Lung (tissue), 12 donors: ENCODE results near the gene TMEM213. TPM values are rescaled to one million over a fixed set of nuclear protein-coding genes. Genes with fewer than 3 reads are reported as not detected.

ENCODE experiments used
- ATAC-seq: fragments of 200-7000 bp; cut with Tn5 transposase; one replicate; pipeline ENCODE4 v1.9.1; 2020; ENCODE audit warnings: moderate number of reproducible peaks; ENCODE audit not compliant: insufficient read depth, low FRiP score
- DNase-seq, 3 donors: peaks; one replicate each; pipeline ENCODE4 v3.0.0-alpha.2; 2013 to 2017
- H3K27ac ChIP-seq, 2 donors: one replicate each; pipeline ENCODE4 v1.5.1; 2013; ENCODE audit warnings: mild to moderate bottlenecking in 2 of 2, moderate library complexity in 2 of 2, control low read depth in 1 of 2, inconsistent platforms in 1 of 2, low read depth in 1 of 2, low read length in 1 of 2
- H3K27me3 ChIP-seq, 3 donors: one replicate each; pipeline ENCODE4 v1.5.1; 2013; ENCODE audit warnings: low read length in 2 of 3; ENCODE audit not compliant: control insufficient read depth in 3 of 3, insufficient read depth in 3 of 3
- H3K36me3 ChIP-seq, 4 donors: one replicate each; pipeline ENCODE4 v1.5.1; 2013; ENCODE audit warnings: low read length in 4 of 4, mild to moderate bottlenecking in 1 of 4, moderate library complexity in 1 of 4; ENCODE audit not compliant: control insufficient read depth in 4 of 4, insufficient read depth in 4 of 4
- H3K4me1 ChIP-seq, 5 donors: one replicate each; pipeline ENCODE4 v1.5.1; 2013; ENCODE audit warnings: low read length in 5 of 5, mild to moderate bottlenecking in 2 of 5, moderate library complexity in 1 of 5; ENCODE audit not compliant: control insufficient read depth in 5 of 5, insufficient read depth in 5 of 5
- H3K4me3 ChIP-seq: one replicate; pipeline ENCODE4 v1.5.1; 2013; ENCODE audit warnings: mild to moderate bottlenecking, control low read depth, moderate library complexity
- H3K9ac ChIP-seq, 2 donors: one replicate each; pipeline ENCODE4 v1.5.1; 2013; ENCODE audit warnings: low read length in 2 of 2, control low read depth in 1 of 2; ENCODE audit not compliant: insufficient read depth in 1 of 2
- H3K9me3 ChIP-seq, 4 donors: one replicate each; pipeline ENCODE4 v1.5.1; 2013; ENCODE audit warnings: low read length in 3 of 4, mild to moderate bottlenecking in 1 of 4, moderate library complexity in 1 of 4; ENCODE audit not compliant: control insufficient read depth in 4 of 4, insufficient read depth in 3 of 4
- WGBS, 2 donors: extraction: QIAGEN DNeasy Blood & Tissue Kit; methylation state at CpG; one replicate each; pipeline ENCODE4 v1.1.7; 2013; 5-methylcytosine and 5-hydroxymethylcytosine counted together
- polyA plus RNA-seq, 2 donors: library from polyadenylated mRNA; stranded (reverse); fragments of 200-250 nt; gene quantifications; one replicate each; pipeline ENCODE4 v1.2.1, GENCODE V29; 2013
- total RNA-seq, 2 donors: library from RNA; depleted of rRNA in 1 of 2; stranded (reverse); fragments of >200 nt in 1 of 2; gene quantifications; one replicate each; pipeline ENCODE4 v1.2.1, GENCODE V29; 2014 to 2021
- TF ChIP-seq, protein P1 (sequence below): IDR thresholded peaks from 2 replicates; pipeline ENCODE4 v1.5.1; 2012; ENCODE audit warnings: mild to moderate bottlenecking; ENCODE audit errors: control extremely low read depth, extremely low read depth
- donor health status: control.
- donor health status: control.
- donor health status: Bipolar disorder and iron deficiency.
- donor health status: healthy.
- donor health status: DM: yes; HTN: yes; CAD: no.

TMEM213 gene
- total and polyA plus RNA-seq, 4 donors: 0.29 to 2.0 (median 0.83) TPM; not detected in 1

DNA sequence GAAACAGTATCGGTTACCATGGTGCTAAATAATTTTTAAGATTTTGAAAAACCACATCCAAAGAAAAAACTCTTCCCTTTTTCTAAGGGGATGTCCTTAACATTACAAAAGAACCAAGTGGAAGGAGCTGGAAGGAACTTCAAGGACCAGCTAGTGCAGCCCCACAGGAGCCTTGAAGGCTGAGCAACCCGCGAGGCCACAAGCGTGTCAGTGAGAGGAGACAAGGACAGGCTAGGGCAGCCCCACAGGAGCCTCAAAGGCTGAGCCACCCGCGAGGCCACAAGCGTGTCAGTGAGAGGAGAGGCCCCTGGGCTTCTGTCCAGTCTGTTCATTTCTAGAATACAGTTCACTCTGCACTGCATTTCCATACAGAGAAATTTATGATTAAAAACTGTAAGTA lies 80.3 kb downstream of the TMEM213 start:
- 89 to 93% methylated on average over 7 of the region's 7 CpGs for WGBS, 2 donors
- Histone ChIP-seq H3K4me1 (peaks cover 0 to 5% (median 0%) of the 10 kb centered on the region in 5 donors), H3K9ac (no peak overlapping the region), H3K36me3 (peaks cover 2 to 6% (median 2%) of the 10 kb centered on the region in 4 donors), H3K9me3 (no peaks in the 10 kb centered on the region), H3K27me3 (no peaks in the 10 kb centered on the region), H3K4me3 (no peak overlapping the region), H3K27ac (no peak overlapping the region)
- TF ChIP-seq, protein P1, sequence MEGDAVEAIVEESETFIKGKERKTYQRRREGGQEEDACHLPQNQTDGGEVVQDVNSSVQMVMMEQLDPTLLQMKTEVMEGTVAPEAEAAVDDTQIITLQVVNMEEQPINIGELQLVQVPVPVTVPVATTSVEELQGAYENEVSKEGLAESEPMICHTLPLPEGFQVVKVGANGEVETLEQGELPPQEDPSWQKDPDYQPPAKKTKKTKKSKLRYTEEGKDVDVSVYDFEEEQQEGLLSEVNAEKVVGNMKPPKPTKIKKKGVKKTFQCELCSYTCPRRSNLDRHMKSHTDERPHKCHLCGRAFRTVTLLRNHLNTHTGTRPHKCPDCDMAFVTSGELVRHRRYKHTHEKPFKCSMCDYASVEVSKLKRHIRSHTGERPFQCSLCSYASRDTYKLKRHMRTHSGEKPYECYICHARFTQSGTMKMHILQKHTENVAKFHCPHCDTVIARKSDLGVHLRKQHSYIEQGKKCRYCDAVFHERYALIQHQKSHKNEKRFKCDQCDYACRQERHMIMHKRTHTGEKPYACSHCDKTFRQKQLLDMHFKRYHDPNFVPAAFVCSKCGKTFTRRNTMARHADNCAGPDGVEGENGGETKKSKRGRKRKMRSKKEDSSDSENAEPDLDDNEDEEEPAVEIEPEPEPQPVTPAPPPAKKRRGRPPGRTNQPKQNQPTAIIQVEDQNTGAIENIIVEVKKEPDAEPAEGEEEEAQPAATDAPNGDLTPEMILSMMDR: no peak
- DNase-seq (no peak), ATAC-seq (no peak)

DNA sequence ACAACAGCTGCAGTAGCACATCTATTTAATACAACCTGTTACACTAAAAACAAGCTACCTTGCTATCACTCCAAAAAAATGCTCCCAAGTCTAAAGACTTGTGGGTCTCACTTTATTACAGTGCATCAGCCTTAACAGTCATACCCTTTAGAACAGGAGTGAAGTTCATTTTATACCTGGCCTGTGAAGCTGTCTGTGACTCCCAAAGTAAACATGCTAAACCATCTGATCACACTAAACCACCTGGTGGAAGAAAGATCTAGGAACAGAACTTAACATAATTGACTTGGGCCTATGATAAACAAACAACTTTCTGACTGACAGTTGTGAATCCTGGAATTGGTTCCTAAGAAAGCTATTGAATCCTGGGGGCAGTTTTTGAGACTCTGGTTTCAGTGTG lies 81.1 kb downstream of the TMEM213 start:
- ATAC-seq: no peak

DNA sequence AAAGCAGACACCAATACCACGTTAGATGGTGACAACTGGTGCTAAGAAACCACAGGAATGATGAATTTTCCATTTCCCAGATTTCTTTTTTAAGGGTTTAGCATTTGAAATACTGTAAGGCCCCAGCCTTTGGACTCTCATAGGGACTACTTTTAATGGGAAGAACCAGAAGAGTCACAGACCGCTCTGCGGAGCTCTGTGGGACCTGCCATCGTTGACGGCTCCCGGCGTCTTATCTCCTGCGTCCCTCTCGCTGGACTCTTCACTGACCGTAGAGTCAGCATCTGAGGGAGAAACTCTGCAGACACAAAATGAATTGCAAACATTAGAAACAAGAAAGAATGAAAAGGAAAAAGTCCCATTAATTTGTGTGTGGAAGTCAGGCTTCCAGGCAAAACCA lies 81.6 kb downstream of the TMEM213 start:
- H3K4me3 ChIP-seq: no peak overlapping the region
- H3K9ac ChIP-seq: no peak overlapping the region
- peaks cover 2 to 6% (median 2%) of the 10 kb centered on the region in 4 donors for H3K36me3 ChIP-seq
- H3K9me3 ChIP-seq: no peaks in the 10 kb centered on the region
- DNase-seq (no peak), ATAC-seq (no peak)
- H3K4me1 ChIP-seq: no peaks in the 10 kb centered on the region
- no peaks in the 10 kb centered on the region for H3K27me3 ChIP-seq
- no peak overlapping the region for H3K27ac ChIP-seq
- 91 to 97% methylated on average over 10 of the region's 10 CpGs for WGBS, 2 donors
- TF ChIP-seq, protein P1: no peak

More for the DNA sequence above, 81.1 kb downstream of the TMEM213 start:
- Histone ChIP-seq H3K4me3 (no peak overlapping the region), H3K9me3 (no peaks in the 10 kb centered on the region), H3K9ac (no peak overlapping the region), H3K36me3 (peaks cover 2 to 6% (median 2%) of the 10 kb centered on the region in 4 donors), H3K4me1 (no peaks in the 10 kb centered on the region), H3K27ac (no peak overlapping the region), H3K27me3 (no peaks in the 10 kb centered on the region)
- no peak for DNase-seq
- TF ChIP-seq, protein P1: no peak
